Measurements from ENCODE around the gene NFU1. TPM values are rescaled to one million over a fixed set of nuclear protein-coding genes. Genes with fewer than 3 reads are reported as not detected.

The NFU1 gene
- total and polyA plus RNA-seq, 2 of the 4 experiments (the other 2 are of a cell fraction), result 24.0 to 32.4 TPM

- H2BK120ac ChIP-seq (ENCODE audit: low read depth, low read length), result no peak overlapping the region
- no peaks in the 10 kb centered on the region for H3K27me3 ChIP-seq (ENCODE audit: control insufficient read depth, insufficient read depth, low read length)
- H2AK5ac ChIP-seq (ENCODE audit: low read depth, low read length), result no peak overlapping the region
- H2BK15ac ChIP-seq (ENCODE audit: low read depth, low read length), result no peak overlapping the region
- TF ChIP-seq USF2 (IDR thresholded peaks at IDR 0.05; ENCODE audit: low read depth, low read length), result no peak
- TF ChIP-seq NFE2L2 (IDR thresholded peaks at IDR 0.05; ENCODE audit: low read depth, low read length), result no peak
- TF ChIP-seq SMC3 (IDR thresholded peaks at IDR 0.05; ENCODE audit: low read depth, low read length), result no peak
- no peak for TF ChIP-seq BHLHE40 (IDR thresholded peaks at IDR 0.05; ENCODE audit: low read depth, low read length)
- no peak for TF ChIP-seq MXI1 (IDR thresholded peaks at IDR 0.05; ENCODE audit: borderline replicate concordance, low read depth, low read length)
- no peak for TF ChIP-seq MAFK (IDR thresholded peaks at IDR 0.05; ENCODE audit: low read depth, low read length)
- TF ChIP-seq MAZ (IDR thresholded peaks at IDR 0.05; ENCODE audit: borderline replicate concordance, low read depth, low read length), result no peak
- TF ChIP-seq CEBPB (IDR thresholded peaks at IDR 0.05; ENCODE audit: low read depth, low read length), result no peak
- TF ChIP-seq, protein P1, sequence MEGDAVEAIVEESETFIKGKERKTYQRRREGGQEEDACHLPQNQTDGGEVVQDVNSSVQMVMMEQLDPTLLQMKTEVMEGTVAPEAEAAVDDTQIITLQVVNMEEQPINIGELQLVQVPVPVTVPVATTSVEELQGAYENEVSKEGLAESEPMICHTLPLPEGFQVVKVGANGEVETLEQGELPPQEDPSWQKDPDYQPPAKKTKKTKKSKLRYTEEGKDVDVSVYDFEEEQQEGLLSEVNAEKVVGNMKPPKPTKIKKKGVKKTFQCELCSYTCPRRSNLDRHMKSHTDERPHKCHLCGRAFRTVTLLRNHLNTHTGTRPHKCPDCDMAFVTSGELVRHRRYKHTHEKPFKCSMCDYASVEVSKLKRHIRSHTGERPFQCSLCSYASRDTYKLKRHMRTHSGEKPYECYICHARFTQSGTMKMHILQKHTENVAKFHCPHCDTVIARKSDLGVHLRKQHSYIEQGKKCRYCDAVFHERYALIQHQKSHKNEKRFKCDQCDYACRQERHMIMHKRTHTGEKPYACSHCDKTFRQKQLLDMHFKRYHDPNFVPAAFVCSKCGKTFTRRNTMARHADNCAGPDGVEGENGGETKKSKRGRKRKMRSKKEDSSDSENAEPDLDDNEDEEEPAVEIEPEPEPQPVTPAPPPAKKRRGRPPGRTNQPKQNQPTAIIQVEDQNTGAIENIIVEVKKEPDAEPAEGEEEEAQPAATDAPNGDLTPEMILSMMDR (conservative IDR thresholded peaks at IDR 0.05; ENCODE audit: low read depth, low read length), result no peak
- no peak for TF ChIP-seq ELK1 (IDR thresholded peaks at IDR 0.05; ENCODE audit: borderline replicate concordance, low read depth, low read length)
- TF ChIP-seq RAD21 (IDR thresholded peaks at IDR 0.05; ENCODE audit: low read length), result no peak
- no peak overlapping the region for H2BK20ac ChIP-seq (ENCODE audit: low read depth, low read length)
- no peaks in the 10 kb centered on the region for H3K9me3 ChIP-seq (ENCODE audit: control insufficient read depth, insufficient read depth, low read length)
- H3K18ac ChIP-seq (ENCODE audit: low read depth, low read length), result no peak overlapping the region
- no peaks in the 10 kb centered on the region for H3K9me1 ChIP-seq (ENCODE audit: insufficient read depth, low read length)
- no peak overlapping the region for H3K27ac ChIP-seq (ENCODE audit: insufficient read depth, low read length)
- H4K8ac ChIP-seq (ENCODE audit: low read depth in 2 of 2, low read length in 2 of 2), result no peak overlapping the region
- no peak overlapping the region for H4K91ac ChIP-seq (ENCODE audit: insufficient read depth, low read depth, low read length)
- H3K4ac ChIP-seq (ENCODE audit: low read depth, low read length), result no peak overlapping the region
- H3K4me1 ChIP-seq (ENCODE audit: control insufficient read depth, insufficient read depth, low read length), result no peaks in the 10 kb centered on the region
- peaks cover 8 to 16% of the 10 kb centered on the region in 2 experiments; a peak in 2 of 4 replicates for H3K79me1 ChIP-seq (ENCODE audit: low read depth in 1 of 2, low read length in 2 of 2)
- H4K20me1 ChIP-seq (ENCODE audit: insufficient read depth, low read length), result no peaks in the 10 kb centered on the region
- CTCF ChIA-PET, result no interaction called here
- H4K5ac ChIP-seq (ENCODE audit: low read depth, low read length), result no peak overlapping the region
- 100% methylated on average over 1 of the region's 6 CpGs; no CpG with 5 or more reads in 1 of the 2 experiments for WGBS, 2 experiments (ENCODE audit: extremely low coverage in 2 of 2, insufficient read length in 1 of 2)
- no peak overlapping the region for H2AK9ac ChIP-seq (replicated peaks; ENCODE audit: low read depth, low read length, poor library complexity)
- H2AFZ ChIP-seq (replicated peaks; ENCODE audit: low read length, poor library complexity), result no peak overlapping the region
- H3K4me3 ChIP-seq (ENCODE audit: insufficient read depth, low read depth, low read length), result no peak overlapping the region
- no peak overlapping the region for H3K4me2 ChIP-seq (ENCODE audit: low read depth, low read length)
- peaks cover 25% of the 10 kb centered on the region for H3K36me3 ChIP-seq (ENCODE audit: control insufficient read depth, insufficient read depth, low read length)
- intact Hi-C loops (cut with micrococcal nuclease) (no loop called here), in situ Hi-C loops (cut with MboI; ENCODE audit: low sequenced_read_pairs) (no loop called here), dilution Hi-C loops (cut with HindIII; ENCODE audit: low sequenced_read_pairs, unreplicated experiment) (no loop called here)
- POLR2A ChIA-PET (ENCODE audit: unreplicated experiment), result no interaction called here
- H2BK5ac ChIP-seq (ENCODE audit: low read depth, low read length, poor library complexity, severe bottlenecking), result no peak overlapping the region
- no peak overlapping the region for H3K9ac ChIP-seq (ENCODE audit: low read depth, low read length)
- ATAC-seq (ENCODE audit: low read depth), result no peak
- H3K23ac ChIP-seq (ENCODE audit: low read depth, low read length), result no peak overlapping the region
- BruUV-seq (replicated peaks), result no TSS peak
- DNase-seq, result no peak
- no peak overlapping the region for H3K14ac ChIP-seq (replicated peaks; ENCODE audit: low read depth, low read length)
- H3K56ac ChIP-seq (ENCODE audit: extremely low read depth, insufficient read depth, low read length), result no peak overlapping the region
Measured at GRCh38 chr2:69429491-69430183, 7.6 kb downstream of the NFU1 start.
